Measurements from ENCODE around the gene PROB1. TPM values are rescaled to one million over a fixed set of nuclear protein-coding genes. Genes with fewer than 3 reads are reported as not detected.

PROB1 gene
- total RNA-seq, 1 donor from 2014 or later, result 0.86 TPM

DNA sequence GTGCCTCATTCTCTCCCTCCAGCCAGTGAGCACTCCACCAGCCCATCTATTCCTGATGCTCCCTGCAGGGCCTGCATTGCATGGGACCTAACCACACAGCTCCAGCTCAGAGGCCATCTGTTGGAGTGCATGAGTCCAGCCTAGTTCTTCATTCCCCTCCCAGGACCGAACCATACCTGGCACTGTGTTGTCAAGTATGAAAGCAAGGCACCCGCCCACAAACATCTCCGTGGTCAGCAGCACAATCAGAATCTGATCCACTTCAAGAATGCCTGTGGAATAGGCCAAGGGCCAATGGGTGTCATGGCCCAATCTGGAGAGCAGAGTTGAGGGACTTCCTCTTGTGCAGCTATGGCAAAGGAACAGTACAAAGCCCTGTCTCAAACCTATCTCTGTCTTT lies 17.7 kb downstream of the PROB1 start:
- TF ChIP-seq CTCF (IDR thresholded peaks at IDR 0.05), result no peak

DNA sequence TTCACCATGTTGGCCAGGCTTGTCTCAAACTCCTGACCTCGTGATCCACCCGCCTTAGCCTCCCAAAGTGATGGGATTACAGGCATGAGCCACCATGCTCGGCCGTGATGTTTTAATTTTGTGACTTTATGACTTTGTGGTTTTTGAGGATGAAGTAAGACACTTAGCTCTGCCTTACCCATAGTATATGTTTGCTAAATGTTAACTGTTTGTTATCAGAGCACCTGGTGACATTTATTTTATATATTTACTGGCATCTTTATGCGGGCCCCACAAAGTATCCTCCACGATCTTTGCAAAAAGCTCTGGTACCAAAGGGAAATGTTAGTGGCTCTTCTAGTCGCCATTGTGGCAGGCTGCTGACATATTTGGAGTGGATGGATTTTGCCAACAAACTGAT lies 18.5 kb downstream of the PROB1 start:
- DNase-seq (no peak), ATAC-seq (no peak)
- Histone ChIP-seq H3K4me3 (no peak overlapping the region), H3K27me3 (ENCODE audit: low read depth) (no peaks in the 10 kb centered on the region), H3K27ac (no peak overlapping the region), H3K36me3 (peaks cover 34% of the 10 kb centered on the region), H3K4me1 (no peaks in the 10 kb centered on the region), H3K9me3 (no peaks in the 10 kb centered on the region)
- no peak for TF ChIP-seq CTCF (IDR thresholded peaks at IDR 0.05)
- intact Hi-C loops (cut with DNase I), result no loop called here

More for the DNA sequence above, 17.7 kb downstream of the PROB1 start:
- no peak for ATAC-seq
- Histone ChIP-seq H3K4me1 (no peaks in the 10 kb centered on the region), H3K27me3 (ENCODE audit: low read depth) (no peaks in the 10 kb centered on the region), H3K4me3 (no peak overlapping the region), H3K36me3 (peaks cover 25% of the 10 kb centered on the region), H3K9me3 (no peaks in the 10 kb centered on the region), H3K27ac (no peak overlapping the region)
- intact Hi-C loops (cut with DNase I), result no loop called here
- DNase-seq, result no peak

GRCh38 chr5:139374909-139375308 lies 20.0 kb downstream of the PROB1 start:
- Histone ChIP-seq H3K27ac (no peak overlapping the region), H3K27me3 (ENCODE audit: low read depth) (no peaks in the 10 kb centered on the region), H3K36me3 (peaks cover 44% of the 10 kb centered on the region), H3K9me3 (no peaks in the 10 kb centered on the region), H3K4me1 (no peaks in the 10 kb centered on the region), H3K4me3 (no peak overlapping the region)
- no peak for TF ChIP-seq CTCF (IDR thresholded peaks at IDR 0.05)
- ATAC-seq (no peak), DNase-seq (no peak)
- intact Hi-C loops (cut with DNase I), result no loop called here

DNA sequence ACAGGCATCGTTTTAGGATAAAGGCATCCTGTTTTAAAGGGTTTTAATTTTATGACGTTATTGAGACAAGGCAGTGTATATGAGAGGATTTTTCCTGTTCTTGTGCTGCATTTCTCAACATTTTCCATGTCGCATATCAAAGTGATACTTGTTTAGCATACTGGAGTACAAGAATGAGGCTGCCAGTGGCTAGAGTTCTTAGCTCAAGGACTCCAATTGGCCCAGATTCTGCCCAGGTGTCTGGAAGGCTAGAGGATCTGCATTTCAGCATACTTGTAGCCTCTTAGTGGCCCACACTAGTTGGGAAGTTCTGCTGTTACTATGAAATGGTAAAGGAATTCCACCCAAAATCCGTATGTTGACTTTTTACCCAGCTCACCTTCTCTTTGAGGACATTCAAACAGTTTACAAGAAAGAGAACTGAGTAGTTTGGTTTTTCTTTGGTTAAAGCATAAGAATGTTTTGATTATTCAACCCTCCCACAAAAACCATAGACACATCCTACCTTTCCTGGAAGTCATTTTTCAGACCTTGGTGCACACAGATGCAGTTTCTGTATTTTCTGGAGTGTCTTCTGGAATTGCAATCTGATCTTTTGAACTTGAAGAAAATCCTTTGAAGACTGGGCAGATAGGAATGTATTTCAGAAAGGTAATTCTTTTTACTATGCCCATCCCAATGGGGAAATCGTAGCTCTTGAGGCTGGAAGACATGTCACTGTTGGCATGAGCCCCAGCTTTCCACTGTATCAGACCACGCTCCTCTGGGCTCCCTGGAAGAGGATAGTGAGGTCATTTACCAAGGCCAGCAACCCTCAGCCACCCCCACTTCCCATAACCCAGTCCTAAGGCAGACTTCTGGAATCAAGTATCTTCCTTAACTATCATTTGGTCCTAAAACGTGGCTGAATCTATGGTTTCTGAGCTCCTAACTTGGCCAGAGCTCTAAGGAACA lies 23.1 kb downstream of the PROB1 start:
- Histone ChIP-seq H3K4me3 (no peak overlapping the region), H3K27me3 (ENCODE audit: low read depth) (no peaks in the 10 kb centered on the region), H3K27ac (no peak overlapping the region), H3K9me3 (no peaks in the 10 kb centered on the region), H3K4me1 (no peaks in the 10 kb centered on the region), H3K36me3 (peaks cover 76% of the 10 kb centered on the region)
- TF ChIP-seq CTCF (IDR thresholded peaks at IDR 0.05), result no peak
- intact Hi-C loops (cut with DNase I), result no loop called here
- DNase-seq, result no peak
- peak in 1 of 2 donors; percentile 45 for ATAC-seq

GRCh38 chr5:139369181-139369580 lies 25.7 kb downstream of the PROB1 start:
- intact Hi-C loops (cut with DNase I), result no loop called here
- Histone ChIP-seq H3K4me3 (no peak overlapping the region), H3K27ac (no peak overlapping the region), H3K27me3 (ENCODE audit: low read depth) (no peaks in the 10 kb centered on the region), H3K9me3 (no peaks in the 10 kb centered on the region), H3K36me3 (peaks cover 96% of the 10 kb centered on the region), H3K4me1 (no peaks in the 10 kb centered on the region)
- DNase-seq, result no peak
- no peak for TF ChIP-seq CTCF (IDR thresholded peaks at IDR 0.05)
- ATAC-seq, result no peak
